A673 (cell line): Measurements from ENCODE around the gene DAPK2.

Source experiments
- CTCF ChIP-seq: fragments of 300-800, 200-600 bp; sonication (generic); conservative IDR thresholded peaks from 2 replicates; pipeline ENCODE4 v1.5.1; 2017; ENCODE audit warnings: low read depth, mild to moderate bottlenecking, antibody characterized with exemption, low read length, moderate library complexity, mixed read lengths
- EZH2 ChIP-seq: fragments of 200-600 bp; sonication (generic); IDR thresholded peaks from 2 replicates; pipeline ENCODE4 v1.6.1; 2017; ENCODE audit warnings: borderline replicate concordance, low read depth, mild to moderate bottlenecking, mixed read lengths, antibody characterized with exemption, low read length; ENCODE audit not compliant: poor library complexity, severe bottlenecking

- TF ChIP-seq CTCF, result no peak
- TF ChIP-seq EZH2, result no peak
These were observed 44.2 kb upstream of the DAPK2 start for GRCh38 chr15:64090527-64090926.
